HEK293 (cell line): ENCODE measurements around the gene TLL2.

ENCODE experiments used
- CTCF ChIA-PET: fragments of 350-600 bp; formaldehyde crosslinking; extraction: SDS; loops from one replicate; lab custom pipeline; 2021; ENCODE audit warnings: antibody characterized with exemption; lab: Yijun Ruan, JAX
- POLR2A ChIA-PET: fragments of 300-600 bp; formaldehyde crosslinking; extraction: SDS; loops from one replicate; lab custom pipeline; 2020; ENCODE audit warnings: antibody characterized with exemption, inconsistent platforms; lab: Yijun Ruan, JAX
- H3K27ac ChIP-seq: fragments of 200-500 bp; sonication (Bioruptor generic); 2 replicates; pipeline ENCODE4 v1.5.1; 2014; ENCODE audit warnings: low read depth, low read length, control low read depth, inconsistent platforms; ENCODE audit errors: extremely low read depth
- H3K36me3 ChIP-seq, 2 experiments: fragments of 200-500 bp in 1 of 2; sonication (Bioruptor generic) in 1 of 2; 1 replicate in 1 of 2; 2 replicates in 1 of 2; pipeline ENCODE4 v1.5.1; 2014 to 2017; ENCODE audit warnings: inconsistent platforms in 2 of 2, low read length in 2 of 2; ENCODE audit not compliant: control insufficient read depth in 2 of 2, insufficient read depth in 1 of 2
- H3K4me1 ChIP-seq: fragments of 200-500 bp; sonication (Bioruptor generic); 2 replicates; pipeline ENCODE4 v1.5.1; 2014; ENCODE audit warnings: mild to moderate bottlenecking, low read length, inconsistent platforms; ENCODE audit not compliant: control insufficient read depth, insufficient read depth
- H3K4me3 ChIP-seq: 2 replicates; pipeline ENCODE4 v1.5.1; 2011; ENCODE audit warnings: low read depth, mild to moderate bottlenecking, control low read depth, low read length, moderate library complexity
- H3K9me3 ChIP-seq: fragments of 200-500 bp; sonication (Bioruptor generic); 2 replicates; pipeline ENCODE4 v1.5.1; 2014; ENCODE audit warnings: low read depth, low read length, inconsistent platforms; ENCODE audit not compliant: control insufficient read depth, insufficient read depth
- HIC1 ChIP-seq: fragments of 450-650 bp; formaldehyde crosslinking; IDR thresholded peaks from 2 replicates; pipeline ENCODE4 v1.5.1; 2016; ENCODE audit warnings: missing biosample characterization, missing genetic modification characterization
- HOXC10 ChIP-seq: sonication (generic); formaldehyde crosslinking; IDR thresholded peaks from 2 replicates; pipeline ENCODE4 v1.8.1; 2023; ENCODE audit warnings: mild to moderate bottlenecking, missing genetic modification reagents
- KLF16 ChIP-seq: fragments of 450-650 bp; formaldehyde crosslinking; IDR thresholded peaks from 2 replicates; pipeline ENCODE4 v1.5.1; 2017; ENCODE audit warnings: missing biosample characterization, missing genetic modification characterization
- MEIS1 ChIP-seq: sonication (generic); formaldehyde crosslinking; IDR thresholded peaks from 2 replicates; pipeline ENCODE4 v1.8.1; 2022; ENCODE audit warnings: missing genetic modification reagents, mild to moderate bottlenecking, borderline replicate concordance
- OVOL3 ChIP-seq: fragments of 450-650 bp; formaldehyde crosslinking; IDR thresholded peaks from 2 replicates; pipeline ENCODE4 v1.5.1; 2016; ENCODE audit warnings: missing biosample characterization, missing genetic modification characterization
- REST ChIP-seq: fragments of 450-650 bp; formaldehyde crosslinking; IDR thresholded peaks from 2 replicates; pipeline ENCODE4 v1.5.1; 2016; ENCODE audit warnings: missing biosample characterization, missing genetic modification characterization
- ZBTB17 ChIP-seq: fragments of 450-650 bp; formaldehyde crosslinking; IDR thresholded peaks from 2 replicates; pipeline ENCODE4 v1.5.1; 2016; ENCODE audit warnings: missing biosample characterization, missing genetic modification characterization
- ZFHX2 ChIP-seq: fragments of 450-650 bp; formaldehyde crosslinking; conservative IDR thresholded peaks from 2 replicates; pipeline ENCODE4 v1.5.1; 2016; ENCODE audit warnings: missing biosample characterization, missing genetic modification characterization
- ZNF133 ChIP-seq: fragments of 450-650 bp; formaldehyde crosslinking; IDR thresholded peaks from 2 replicates; pipeline ENCODE4 v1.5.1; 2016; ENCODE audit warnings: missing biosample characterization, missing genetic modification characterization
- ZNF155 ChIP-seq: fragments of 450-650 bp; formaldehyde crosslinking; IDR thresholded peaks from 2 replicates; pipeline ENCODE4 v1.5.1; 2016; ENCODE audit warnings: missing biosample characterization, missing genetic modification characterization
- ZNF16 ChIP-seq: fragments of 450-650 bp; formaldehyde crosslinking; IDR thresholded peaks from 2 replicates; pipeline ENCODE4 v1.5.1; 2016; ENCODE audit warnings: low read depth, missing biosample characterization, missing genetic modification characterization
- ZNF211 ChIP-seq: fragments of 450-650 bp; formaldehyde crosslinking; IDR thresholded peaks from 2 replicates; pipeline ENCODE4 v1.5.1; 2016; ENCODE audit warnings: low read depth, missing biosample characterization, missing genetic modification characterization
- ZNF221 ChIP-seq: fragments of 450-650 bp; formaldehyde crosslinking; IDR thresholded peaks from 2 replicates; pipeline ENCODE4 v1.5.1; 2017; ENCODE audit warnings: missing biosample characterization, missing genetic modification characterization, borderline replicate concordance
- ZNF24 ChIP-seq: fragments of 450-650 bp; formaldehyde crosslinking; IDR thresholded peaks from 2 replicates; pipeline ENCODE4 v1.5.1; 2016; ENCODE audit warnings: missing biosample characterization, missing genetic modification characterization
- ZNF292 ChIP-seq: fragments of 450-650 bp; formaldehyde crosslinking; IDR thresholded peaks from 2 replicates; pipeline ENCODE4 v1.5.1; 2016; ENCODE audit warnings: low read depth, missing biosample characterization, missing genetic modification characterization, borderline replicate concordance
- ZNF324 ChIP-seq: fragments of 450-650 bp; formaldehyde crosslinking; IDR thresholded peaks from 2 replicates; pipeline ENCODE4 v1.5.1; 2016; ENCODE audit warnings: missing biosample characterization, missing genetic modification characterization
- ZNF391 ChIP-seq: fragments of 450-650 bp; formaldehyde crosslinking; IDR thresholded peaks from 2 replicates; pipeline ENCODE4 v1.5.1; 2016; ENCODE audit warnings: low read depth, missing biosample characterization, missing genetic modification characterization, borderline replicate concordance
- ZNF426 ChIP-seq: fragments of 450-650 bp; formaldehyde crosslinking; IDR thresholded peaks from 2 replicates; pipeline ENCODE4 v1.5.1; 2017; ENCODE audit warnings: missing biosample characterization, missing genetic modification characterization, mild to moderate bottlenecking, inconsistent platforms, moderate library complexity
- ZNF473 ChIP-seq: fragments of 450-650 bp; formaldehyde crosslinking; IDR thresholded peaks from 2 replicates; pipeline ENCODE4 v1.5.1; 2017; ENCODE audit warnings: missing biosample characterization, missing genetic modification characterization
- ZNF513 ChIP-seq: fragments of 450-650 bp; IDR thresholded peaks from 2 replicates; pipeline ENCODE4 v1.5.1; 2018; ENCODE audit warnings: missing biosample characterization, missing genetic modification characterization
- ZNF654 ChIP-seq: fragments of 450-650 bp; formaldehyde crosslinking; IDR thresholded peaks from 2 replicates; pipeline ENCODE4 v1.5.1; 2016; ENCODE audit warnings: low read depth, missing biosample characterization, missing genetic modification characterization
- ZNF692 ChIP-seq: fragments of 450-650 bp; formaldehyde crosslinking; IDR thresholded peaks from 2 replicates; pipeline ENCODE4 v1.5.1; 2016; ENCODE audit warnings: missing biosample characterization, missing genetic modification characterization
- ZXDB ChIP-seq: fragments of 450-650 bp; formaldehyde crosslinking; IDR thresholded peaks from 2 replicates; pipeline ENCODE4 v1.5.1; 2016; ENCODE audit warnings: missing biosample characterization, missing genetic modification characterization

The TLL2 gene

GRCh38 chr10:96440361-96441292 is 73.1 kb downstream of the TLL2 start:
- ChIA-PET POLR2A (no interaction called here), CTCF (interaction anchor here (0.6 to 1.3 kb wide), 3 partner anchors 66 to 179 kb away, joined by 3 to 4 read pairs (median 3); no protein-coding TSS in a partner anchor)
- Histone ChIP-seq H3K4me3 (no peak overlapping the region), H3K4me1 (no peaks in the 10 kb centered on the region), H3K27ac (no peak overlapping the region)
- TF ChIP-seq ZBTB17 (tag by site-specific recombination) = no peak
- no peak for TF ChIP-seq MEIS1
- TF ChIP-seq HIC1 (tag by site-specific recombination) = no peak
- no peak for TF ChIP-seq ZNF324 (tag by site-specific recombination)
- TF ChIP-seq, all 188 proteins: peak for 0
- Histone ChIP-seq H3K36me3 (no peaks in the 10 kb centered on the region), H3K9me3 (no peaks in the 10 kb centered on the region)

- Histone ChIP-seq H3K36me3 (no peaks in the 10 kb centered on the region), H3K9me3 (no peaks in the 10 kb centered on the region), H3K27ac (no peak overlapping the region), H3K4me1 (no peaks in the 10 kb centered on the region), H3K4me3 (no peak overlapping the region)
- ChIA-PET POLR2A (no interaction called here), CTCF (interaction anchor here (0.5 kb wide), 1 partner anchor 38 kb away, joined by 3 read pairs; no protein-coding TSS in a partner anchor)
- TF ChIP-seq HIC1 (tag by site-specific recombination) = no peak
- TF ChIP-seq ZFHX2 = no peak
- no peak for TF ChIP-seq ZNF221 (tag by site-specific recombination)
- no peak for TF ChIP-seq HOXC10 (CRISPR knock-in tag)
- no peak for TF ChIP-seq ZNF692 (tag by site-specific recombination)
- no peak for TF ChIP-seq ZNF155 (tag by site-specific recombination)
- no peak for TF ChIP-seq ZNF133 (tag by site-specific recombination)
- no peak for TF ChIP-seq ZNF473
- TF ChIP-seq ZXDB (tag by site-specific recombination) = no peak
- no peak for TF ChIP-seq REST (tag by site-specific recombination)
- TF ChIP-seq ZNF292 (tag by site-specific recombination) = no peak
- TF ChIP-seq ZNF211 (tag by site-specific recombination) = no peak
- no peak for TF ChIP-seq ZNF513 (tag by site-specific recombination)
- no peak for TF ChIP-seq ZNF654 (tag by site-specific recombination)
- no peak for TF ChIP-seq KLF16 (tag by site-specific recombination)
- no peak for TF ChIP-seq ZNF24 (tag by site-specific recombination)
- no peak for TF ChIP-seq ZNF426 (tag by site-specific recombination)
- TF ChIP-seq OVOL3 (tag by site-specific recombination) = no peak
- no peak for TF ChIP-seq ZNF16 (tag by site-specific recombination)
- no peak for TF ChIP-seq ZNF391 (tag by site-specific recombination)
Measured at GRCh38 chr10:96439725-96440124, 74.0 kb downstream of the TLL2 start.
